ENCODE measurements around the gene SPI1.

The SPI1 gene

GRCh38 chr11:47373876-47374719 lies 4.2 kb downstream of the SPI1 start:
- no peak for TF ChIP-seq REST (IDR thresholded peaks at IDR 0.05; ENCODE audit: insufficient read depth in 1 of 2, low read depth in 2 of 2, low read length in 2 of 2)
- no peak for TF ChIP-seq TAF1 (IDR thresholded peaks at IDR 0.05; ENCODE audit: borderline replicate concordance, insufficient read depth, low read length)
- TF ChIP-seq FOXP2 (optimal IDR thresholded peaks at IDR 0.05; ENCODE audit: borderline replicate concordance, extremely low read depth, extremely low read length, insufficient read depth), result no peak
- TF ChIP-seq SIN3A (IDR thresholded peaks at IDR 0.05; ENCODE audit: borderline replicate concordance, insufficient read depth, low read length), result no peak

GRCh38 chr11:47372422-47372821 lies 5.9 kb downstream of the SPI1 start:
- TF ChIP-seq SIN3A (IDR thresholded peaks at IDR 0.05; ENCODE audit: borderline replicate concordance, insufficient read depth, low read length), result no peak
- TF ChIP-seq TAF1 (IDR thresholded peaks at IDR 0.05; ENCODE audit: borderline replicate concordance, insufficient read depth, low read length), result no peak
- no peak for TF ChIP-seq POLR2AphosphoS5 (IDR thresholded peaks at IDR 0.05; ENCODE audit: low read depth, low read length)

GRCh38 chr11:47369676-47370075 lies 8.7 kb downstream of the SPI1 start:
- TF ChIP-seq REST (IDR thresholded peaks at IDR 0.05; ENCODE audit: insufficient read depth in 1 of 2, low read depth in 2 of 2, low read length in 2 of 2) (no peak), TAF1 (IDR thresholded peaks at IDR 0.05; ENCODE audit: borderline replicate concordance, insufficient read depth, low read length) (no peak), POLR2AphosphoS5 (IDR thresholded peaks at IDR 0.05; ENCODE audit: low read depth, low read length) (no peak), FOXP2 (optimal IDR thresholded peaks at IDR 0.05; ENCODE audit: borderline replicate concordance, extremely low read depth, extremely low read length, insufficient read depth) (no peak), SIN3A (IDR thresholded peaks at IDR 0.05; ENCODE audit: borderline replicate concordance, insufficient read depth, low read length) (no peak)

GRCh38 chr11:47366020-47366490 lies 12.3 kb downstream of the SPI1 start:
- no peak for TF ChIP-seq SIN3A (IDR thresholded peaks at IDR 0.05; ENCODE audit: borderline replicate concordance, insufficient read depth, low read length)
- TF ChIP-seq TAF1 (IDR thresholded peaks at IDR 0.05; ENCODE audit: borderline replicate concordance, insufficient read depth, low read length), result no peak
- TF ChIP-seq POLR2AphosphoS5 (IDR thresholded peaks at IDR 0.05; ENCODE audit: low read depth, low read length), result no peak
- TF ChIP-seq REST (IDR thresholded peaks at IDR 0.05; ENCODE audit: insufficient read depth in 1 of 2, low read depth in 2 of 2, low read length in 2 of 2), result no peak
- no peak for TF ChIP-seq FOXP2 (optimal IDR thresholded peaks at IDR 0.05; ENCODE audit: borderline replicate concordance, extremely low read depth, extremely low read length, insufficient read depth)

GRCh38 chr11:47361419-47361818 lies 16.9 kb downstream of the SPI1 start:
- TF ChIP-seq POLR2AphosphoS5 (IDR thresholded peaks at IDR 0.05; ENCODE audit: low read depth, low read length), result no peak
- no peak for TF ChIP-seq TAF1 (IDR thresholded peaks at IDR 0.05; ENCODE audit: borderline replicate concordance, insufficient read depth, low read length)
- no peak for TF ChIP-seq SIN3A (IDR thresholded peaks at IDR 0.05; ENCODE audit: borderline replicate concordance, insufficient read depth, low read length)
- TF ChIP-seq FOXP2 (optimal IDR thresholded peaks at IDR 0.05; ENCODE audit: borderline replicate concordance, extremely low read depth, extremely low read length, insufficient read depth), result no peak
- TF ChIP-seq REST (IDR thresholded peaks at IDR 0.05; ENCODE audit: insufficient read depth in 1 of 2, low read depth in 2 of 2, low read length in 2 of 2), result no peak
